SU-DHL-6 (cell line): Measurements from ENCODE around the gene NPFF.

Experiments
- H2AFZ ChIP-seq: fragments of 200-600 bp; sonication (generic); 2 replicates; pipeline ENCODE4 v1.6.1; 2014; ENCODE audit warnings: low read depth, mild to moderate bottlenecking, moderate library complexity, mixed read lengths, antibody characterized with exemption, low read length; ENCODE audit not compliant: severe bottlenecking
- H3F3A ChIP-seq: fragments of 200-600 bp; shearing (Covaris generic); 2 replicates; pipeline ENCODE4 v1.6.0; 2016; ENCODE audit warnings: antibody characterized with exemption, mild to moderate bottlenecking; ENCODE audit not compliant: insufficient read depth
- H3K27ac ChIP-seq: fragments of 200-600 bp; sonication (generic); 2 replicates; pipeline ENCODE4 v1.5.1; 2016; ENCODE audit warnings: low read depth, mild to moderate bottlenecking, low read length, moderate library complexity, mixed read lengths
- H3K27me3 ChIP-seq: fragments of 200-600 bp; sonication (generic), shearing (Covaris generic); 2 replicates; pipeline ENCODE4 v1.6.0; 2014; ENCODE audit warnings: mild to moderate bottlenecking, low read length
- H3K36me3 ChIP-seq: fragments of 200-600 bp; sonication (generic); 2 replicates; pipeline ENCODE4 v1.6.1; 2014; ENCODE audit warnings: mild to moderate bottlenecking, low read length, mixed read lengths
- H3K4me2 ChIP-seq: fragments of 300-600, 200-600 bp; shearing (Covaris generic), sonication (generic); 2 replicates; pipeline ENCODE4 v1.6.0; 2014; ENCODE audit warnings: low read length, low read depth, mild to moderate bottlenecking; ENCODE audit not compliant: poor library complexity, severe bottlenecking
- H3K4me3 ChIP-seq: fragments of 200-600 bp; sonication (generic); 2 replicates; pipeline ENCODE4 v1.5.1; 2014; ENCODE audit warnings: antibody characterized with exemption, low read length, mild to moderate bottlenecking, mixed read lengths; ENCODE audit not compliant: insufficient read depth, poor library complexity, severe bottlenecking
- H3K79me2 ChIP-seq: fragments of 200-600 bp; sonication (generic); 2 replicates; pipeline ENCODE4 v1.6.1; 2014; ENCODE audit warnings: mild to moderate bottlenecking, low read length, moderate library complexity; ENCODE audit not compliant: insufficient read depth
- H3K9ac ChIP-seq: fragments of 200-600 bp; sonication (generic); 2 replicates; pipeline ENCODE4 v1.7.0; 2014; ENCODE audit warnings: mild to moderate bottlenecking, low read length
- H3K9me2 ChIP-seq: fragments of 200-600 bp; sonication (generic); replicated peaks from 2 replicates; pipeline ENCODE4 v1.6.1; 2014; ENCODE audit warnings: low read length; ENCODE audit not compliant: insufficient read depth
- H3K9me3 ChIP-seq: fragments of 200-600 bp; sonication (generic); 2 replicates; pipeline ENCODE4 v1.6.1; 2014; ENCODE audit warnings: low read length, mixed read lengths; ENCODE audit not compliant: insufficient read depth
- H4K20me1 ChIP-seq: fragments of 200-600 bp; sonication (generic); 2 replicates; pipeline ENCODE4 v1.6.1; 2014; ENCODE audit warnings: low read depth, mild to moderate bottlenecking, antibody characterized with exemption, low read length, moderate library complexity, mixed read lengths
- EZH2phosphoT487 ChIP-seq: fragments of 200-600 bp; sonication (generic), shearing (Covaris generic); conservative IDR thresholded peaks from 2 replicates; pipeline ENCODE4 v1.6.1; 2018; ENCODE audit warnings: mild to moderate bottlenecking, antibody characterized with exemption, low read length, moderate library complexity, mixed read lengths
- TF ChIP-seq, protein P1 (sequence below): fragments of 200-600 bp; sonication (generic); IDR thresholded peaks from one replicate; pipeline ENCODE4 v1.5.1; 2017; ENCODE audit warnings: antibody characterized with exemption, mild to moderate bottlenecking, low read length, moderate library complexity; ENCODE audit not compliant: insufficient read depth, poor library complexity, severe bottlenecking

Gene NPFF

DNA sequence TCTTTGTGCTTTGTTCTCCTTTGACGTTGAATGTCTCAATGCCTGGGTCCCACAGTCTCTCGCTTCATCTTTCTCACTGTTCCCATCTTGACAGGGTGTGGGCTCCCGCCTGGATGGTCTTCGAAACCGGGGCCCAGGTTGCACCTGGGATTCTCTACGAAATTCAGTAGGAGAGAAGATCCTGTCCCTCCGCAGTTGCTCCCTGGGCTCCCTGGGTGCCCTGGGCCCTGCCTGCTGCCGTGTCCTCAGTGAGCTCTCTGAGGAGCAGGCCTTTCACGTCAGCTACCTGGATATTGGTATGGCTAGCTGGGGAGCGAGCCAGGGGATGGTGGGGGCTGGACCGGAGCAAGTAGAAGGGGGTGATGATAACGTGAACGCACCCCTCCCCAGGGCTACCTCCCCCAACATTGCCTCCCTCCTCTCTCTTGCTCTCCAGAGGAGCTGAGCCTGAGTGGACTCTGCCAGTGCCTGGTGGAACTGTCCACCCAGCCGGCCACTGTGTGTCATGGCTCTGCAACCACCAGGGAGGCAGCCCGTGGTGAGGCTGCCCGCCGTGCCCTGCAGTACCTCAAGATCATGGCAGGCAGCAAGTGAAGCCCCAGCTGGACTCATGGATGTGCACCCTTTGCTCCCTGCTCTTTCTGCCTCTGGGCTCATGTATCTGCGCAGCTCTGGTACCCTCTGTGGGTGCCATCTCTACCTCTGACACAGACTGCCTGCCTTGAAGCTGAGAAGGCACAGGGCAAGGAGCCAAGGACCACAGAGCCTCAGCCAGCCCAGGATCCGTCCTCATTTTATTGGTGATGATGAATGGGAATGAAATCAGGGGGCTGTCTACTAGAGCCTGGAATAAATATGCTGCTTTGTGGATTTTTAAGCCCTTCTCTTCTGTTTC is 1.5 kb downstream of the NPFF start:
- Histone ChIP-seq H4K20me1 (no peaks in the 10 kb centered on the region), H3K4me2 (no peak overlapping the region), H3K36me3 (no peaks in the 10 kb centered on the region), H3K9me3 (no peaks in the 10 kb centered on the region), H3K27me3 (no peaks in the 10 kb centered on the region), H3K27ac (no peak overlapping the region), H3K4me3 (no peak overlapping the region), H3F3A (no peaks in the 10 kb centered on the region), H2AFZ (no peak overlapping the region), H3K9ac (no peak overlapping the region), H3K79me2 (peaks cover 13% of the 10 kb centered on the region), H3K9me2 (no peaks in the 10 kb centered on the region)
- TF ChIP-seq EZH2phosphoT487, result no peak
- TF ChIP-seq, protein P1, sequence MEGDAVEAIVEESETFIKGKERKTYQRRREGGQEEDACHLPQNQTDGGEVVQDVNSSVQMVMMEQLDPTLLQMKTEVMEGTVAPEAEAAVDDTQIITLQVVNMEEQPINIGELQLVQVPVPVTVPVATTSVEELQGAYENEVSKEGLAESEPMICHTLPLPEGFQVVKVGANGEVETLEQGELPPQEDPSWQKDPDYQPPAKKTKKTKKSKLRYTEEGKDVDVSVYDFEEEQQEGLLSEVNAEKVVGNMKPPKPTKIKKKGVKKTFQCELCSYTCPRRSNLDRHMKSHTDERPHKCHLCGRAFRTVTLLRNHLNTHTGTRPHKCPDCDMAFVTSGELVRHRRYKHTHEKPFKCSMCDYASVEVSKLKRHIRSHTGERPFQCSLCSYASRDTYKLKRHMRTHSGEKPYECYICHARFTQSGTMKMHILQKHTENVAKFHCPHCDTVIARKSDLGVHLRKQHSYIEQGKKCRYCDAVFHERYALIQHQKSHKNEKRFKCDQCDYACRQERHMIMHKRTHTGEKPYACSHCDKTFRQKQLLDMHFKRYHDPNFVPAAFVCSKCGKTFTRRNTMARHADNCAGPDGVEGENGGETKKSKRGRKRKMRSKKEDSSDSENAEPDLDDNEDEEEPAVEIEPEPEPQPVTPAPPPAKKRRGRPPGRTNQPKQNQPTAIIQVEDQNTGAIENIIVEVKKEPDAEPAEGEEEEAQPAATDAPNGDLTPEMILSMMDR, result no peak

- Histone ChIP-seq H3K79me2 (peaks cover 13% of the 10 kb centered on the region), H3K4me2 (no peak overlapping the region), H3K9me2 (no peaks in the 10 kb centered on the region), H3K9me3 (no peaks in the 10 kb centered on the region), H3K27me3 (no peaks in the 10 kb centered on the region), H3K4me3 (no peak overlapping the region), H3K27ac (no peak overlapping the region), H3F3A (peaks cover 4% of the 10 kb centered on the region; the same call in 1 of the 2 replicates), H2AFZ (no peak overlapping the region), H4K20me1 (no peaks in the 10 kb centered on the region), H3K9ac (no peak overlapping the region), H3K36me3 (no peaks in the 10 kb centered on the region)
- TF ChIP-seq, protein P1, result no peak
- TF ChIP-seq EZH2phosphoT487, result no peak
Observed at GRCh38 chr12:53505086-53505485, 2.2 kb downstream of the NPFF start.

- no peaks in the 10 kb centered on the region for H3K36me3 ChIP-seq
- H3K4me3 ChIP-seq, result no peak overlapping the region
- peaks cover 7% of the 10 kb centered on the region; the same call in 1 of the 2 replicates for H3F3A ChIP-seq
- no peak overlapping the region for H3K9ac ChIP-seq
- H3K79me2 ChIP-seq, result peaks cover 13% of the 10 kb centered on the region
- no peak for TF ChIP-seq EZH2phosphoT487
- TF ChIP-seq, protein P1, result no peak
- no peaks in the 10 kb centered on the region for H3K9me2 ChIP-seq
- H3K27ac ChIP-seq, result no peak overlapping the region
- no peak overlapping the region for H3K4me2 ChIP-seq
- no peaks in the 10 kb centered on the region for H3K9me3 ChIP-seq
- H3K27me3 ChIP-seq, result no peaks in the 10 kb centered on the region
- H2AFZ ChIP-seq, result no peak overlapping the region
- H4K20me1 ChIP-seq, result no peaks in the 10 kb centered on the region
Observed at GRCh38 chr12:53504004-53504920, 3.0 kb downstream of the NPFF start.
